Keratinocyte (primary cell): ENCODE measurements around the gene UVSSA. TPM values are rescaled to one million over a fixed set of nuclear protein-coding genes. Genes with fewer than 3 reads are reported as not detected.

Source experiments
- DNase-seq: peaks from one replicate; pipeline ENCODE4 v3.0.0-alpha.2; 2011; ENCODE audit warnings: low read depth, missing footprints, low spot score
- FAIRE-seq: peaks from 2 replicates; lab custom pipeline; 2011; peaks lifted over from hg19 to GRCh38; lab: Jason Lieb, UNC
- H2AFZ ChIP-seq: 2 replicates; pipeline ENCODE4 v1.6.0; 2012; ENCODE audit warnings: low read length, control low read depth, inconsistent platforms; ENCODE audit not compliant: control insufficient read depth
- H3K27ac ChIP-seq: 2 replicates; pipeline ENCODE4 v1.5.1; 2011; ENCODE audit warnings: low read length; ENCODE audit not compliant: control insufficient read depth, insufficient read depth
- H3K27me3 ChIP-seq: 3 replicates; pipeline ENCODE4 v1.6.0; 2011; ENCODE audit warnings: low read length; ENCODE audit not compliant: control insufficient read depth, insufficient read depth; ENCODE audit errors: extremely low read depth
- H3K36me3 ChIP-seq, 2 experiments: 2 replicates in 1 of 2; 3 replicates in 1 of 2; pipeline ENCODE4 v1.5.1; 2011; ENCODE audit warnings: low read length in 2 of 2, mild to moderate bottlenecking in 1 of 2; ENCODE audit not compliant: control insufficient read depth in 2 of 2, insufficient read depth in 2 of 2; ENCODE audit errors: extremely low read depth in 1 of 2
- H3K4me1 ChIP-seq: 3 replicates; pipeline ENCODE4 v1.5.1; 2011; ENCODE audit warnings: low read length; ENCODE audit not compliant: control insufficient read depth, insufficient read depth; ENCODE audit errors: extremely low read depth
- H3K4me2 ChIP-seq: 3 replicates; pipeline ENCODE4 v1.6.0; 2011; ENCODE audit warnings: low read depth, low read length; ENCODE audit not compliant: control insufficient read depth, insufficient read depth; ENCODE audit errors: extremely low read depth
- H3K4me3 ChIP-seq, 3 experiments: fragments of 200-600 bp in 1 of 3; sonication (generic) in 1 of 3; 2 replicates in 2 of 3; 3 replicates in 1 of 3; pipeline ENCODE4 v1.5.1; 2011 to 2016; ENCODE audit warnings: low read length in 3 of 3, mild to moderate bottlenecking in 3 of 3, control low read depth in 2 of 3, inconsistent platforms in 1 of 3, low read depth in 1 of 3, mixed read lengths in 1 of 3, mixed run types in 1 of 3, moderate library complexity in 1 of 3; ENCODE audit not compliant: control insufficient read depth in 2 of 3, insufficient read depth in 2 of 3; ENCODE audit errors: extremely low read depth in 1 of 3
- H3K79me2 ChIP-seq: 2 replicates; pipeline ENCODE4 v1.6.0; 2012; ENCODE audit warnings: low read length; ENCODE audit not compliant: control insufficient read depth, insufficient read depth
- H3K9ac ChIP-seq: 3 replicates; pipeline ENCODE4 v1.6.0; 2011; ENCODE audit warnings: low read length; ENCODE audit not compliant: control insufficient read depth, insufficient read depth; ENCODE audit errors: extremely low read depth
- H3K9me1 ChIP-seq: 3 replicates; pipeline ENCODE4 v1.6.0; 2011; ENCODE audit warnings: low read length; ENCODE audit not compliant: control insufficient read depth, insufficient read depth; ENCODE audit errors: extremely low read depth
- H3K9me3 ChIP-seq: 2 replicates; pipeline ENCODE4 v1.5.1; 2012; ENCODE audit warnings: low read depth, low read length; ENCODE audit not compliant: control insufficient read depth
- H4K20me1 ChIP-seq: 3 replicates; pipeline ENCODE4 v1.6.0; 2011; ENCODE audit warnings: low read length; ENCODE audit not compliant: control insufficient read depth, insufficient read depth; ENCODE audit errors: extremely low read depth
- CTCF ChIP-seq, 3 experiments: IDR thresholded peaks in 1 of 3; conservative IDR thresholded peaks in 1 of 3; optimal IDR thresholded peaks in 1 of 3; 2 replicates in 2 of 3; 3 replicates in 1 of 3; pipeline versions ENCODE3 to v1.5.1; 2011; ENCODE audit warnings: low read length in 3 of 3, mild to moderate bottlenecking in 3 of 3, moderate library complexity in 2 of 3, control low read depth in 1 of 3, inconsistent platforms in 1 of 3; ENCODE audit not compliant: insufficient read depth in 2 of 3; ENCODE audit errors: extremely low read depth in 1 of 3
- EZH2 ChIP-seq: IDR thresholded peaks from one replicate; pipeline ENCODE4 v1.6.1; 2012; ENCODE audit warnings: inconsistent platforms, mild to moderate bottlenecking, low read length, moderate library complexity
- dilution Hi-C: fragments of 300-500 bp; cut with MboI; formaldehyde crosslinking; loops from one replicate; pipeline ENCODE4 v1.7.0; 2020; ENCODE audit warnings: low sequenced_read_pairs; ENCODE audit not compliant: extremely low pct_ligation_motif_present
- polyA plus RNA-seq, 5 experiments: library from polyadenylated mRNA; depleted of rRNA in 3 of 5; stranded (reverse) in 3 of 5; stranded (forward) in 1 of 5; unstranded in 1 of 5; fragments of >200 nt; gene quantifications; 1 replicate in 1 of 5; 2 replicates in 3 of 5; 3 replicates in 1 of 5; pipeline versions ENCODE4 v1.2.1 to v1.2.3, GENCODE V29; 2011 to 2012; ENCODE audit warnings: missing spikeins in 2 of 5, low read depth in 1 of 5, low replicate concordance in 1 of 5

UVSSA gene
- polyA plus RNA-seq, 1 donor (not counting 4 experiments of a cell fraction or from before 2014, with no cell fraction given): 4.7 TPM

GRCh38 chr4:1351854-1352566, 5.0 kb downstream of the UVSSA start:
- no peaks in the 10 kb centered on the region for H3K9me3 ChIP-seq
- H4K20me1 ChIP-seq: no peaks in the 10 kb centered on the region
- H3K9ac ChIP-seq: peak overlapping the region; percentile 33
- peaks cover 22 to 32% of the 10 kb centered on the region in 2 experiments for H3K36me3 ChIP-seq
- H2AFZ ChIP-seq: peak overlapping the region; percentile 58
- H3K27me3 ChIP-seq: no peaks in the 10 kb centered on the region
- H3K27ac ChIP-seq: no peak overlapping the region
- H3K4me3 ChIP-seq: no peak overlapping the region
- TF ChIP-seq EZH2 (no peak), CTCF (optimal IDR thresholded peaks at IDR 0.05 in 1 of 3, IDR thresholded peaks at IDR 0.05 in 1 of 3, conservative IDR thresholded peaks at IDR 0.05 in 1 of 3; ENCODE audit: extremely low read depth in 1 of 3, insufficient read depth in 2 of 3, low read length in 3 of 3) (peak in 2 of 3 experiments; percentile 92 to 98)
- no peaks in the 10 kb centered on the region for H3K9me1 ChIP-seq
- dilution Hi-C loops: no loop called here
- FAIRE-seq (peak; percentile 94), DNase-seq (no peak)
- H3K4me1 ChIP-seq: peaks cover 12% of the 10 kb centered on the region
- H3K4me2 ChIP-seq: no peak overlapping the region
- peaks cover 23% of the 10 kb centered on the region for H3K79me2 ChIP-seq

- Histone ChIP-seq H3K27ac (no peak overlapping the region), H3K4me2 (no peak overlapping the region), H3K9me1 (no peaks in the 10 kb centered on the region), H3K4me3 (no peak overlapping the region), H3K36me3 (peaks cover 22 to 35% of the 10 kb centered on the region in 2 experiments), H3K27me3 (no peaks in the 10 kb centered on the region), H3K4me1 (peaks cover 12% of the 10 kb centered on the region), H3K9ac (no peak overlapping the region), H3K9me3 (no peaks in the 10 kb centered on the region), H3K79me2 (peaks cover 23% of the 10 kb centered on the region), H2AFZ (no peak overlapping the region), H4K20me1 (no peaks in the 10 kb centered on the region)
- FAIRE-seq: no peak
- dilution Hi-C loops: no loop called here
- no peak for DNase-seq
- TF ChIP-seq CTCF (optimal IDR thresholded peaks at IDR 0.05 in 1 of 3, IDR thresholded peaks at IDR 0.05 in 1 of 3, conservative IDR thresholded peaks at IDR 0.05 in 1 of 3; ENCODE audit: extremely low read depth in 1 of 3, insufficient read depth in 2 of 3, low read length in 3 of 3) (no peak), EZH2 (no peak)
These were observed 5.5 kb downstream of the UVSSA start for GRCh38 chr4:1352567-1352900.
